ENCODE results near the gene AGBL4.
"Not testable (repeated sequence)": the region's sequence is repeated elsewhere in the genome, so short reads cannot be mapped to it uniquely, and the experiment has no call there.

The AGBL4 gene

GRCh38 chr1:49318218-49318617, 705.5 kb downstream of the AGBL4 start:
- Histone ChIP-seq H3K4me2 (ENCODE audit: insufficient read depth, low read length) (no peak overlapping the region), H3K4me1 (ENCODE audit: insufficient read depth, low read length) (no peaks in the 10 kb centered on the region), H3K27ac (ENCODE audit: low read length) (no peak overlapping the region), H3K27me3 (ENCODE audit: insufficient read depth, low read length, poor library complexity) (no peaks in the 10 kb centered on the region), H4K20me1 (ENCODE audit: insufficient read depth, low read length) (no peaks in the 10 kb centered on the region), H3K9me3 (ENCODE audit: insufficient read depth, low read length, severe bottlenecking) (no peaks in the 10 kb centered on the region), H3K4me3 (ENCODE audit: low read depth in 1 of 2, low read length in 2 of 2) (no peak overlapping the region), H3K9ac (ENCODE audit: low read depth, low read length) (no peak overlapping the region), H3K79me2 (ENCODE audit: insufficient read depth, low read length) (no peaks in the 10 kb centered on the region), H2AFZ (ENCODE audit: low read depth, low read length) (no peak overlapping the region), H3K36me3 (ENCODE audit: insufficient read depth, low read length) (no peaks in the 10 kb centered on the region)
- no peak for DNase-seq
- ATAC-seq (ENCODE audit: insufficient read depth, low read depth), result no peak
- TF ChIP-seq EZH2 (IDR thresholded peaks at IDR 0.05; ENCODE audit: borderline replicate concordance, low read depth, low read length, severe bottlenecking) (no peak), CTCF (IDR thresholded peaks at IDR 0.05; ENCODE audit: borderline replicate concordance, extremely low read depth, low read length, poor library complexity, severe bottlenecking) (no peak)

GRCh38 chr1:49307457-49307856, 716.3 kb downstream of the AGBL4 start:
- Histone ChIP-seq H3K79me2 (ENCODE audit: insufficient read depth, low read length) (no peaks in the 10 kb centered on the region), H3K4me2 (ENCODE audit: insufficient read depth, low read length) (no peak overlapping the region), H3K9ac (ENCODE audit: low read depth, low read length) (no peak overlapping the region), H3K4me1 (ENCODE audit: insufficient read depth, low read length) (no peaks in the 10 kb centered on the region), H3K4me3 (ENCODE audit: low read depth in 1 of 2, low read length in 2 of 2) (no peak overlapping the region), H3K9me3 (ENCODE audit: insufficient read depth, low read length, severe bottlenecking) (no peaks in the 10 kb centered on the region), H3K27me3 (ENCODE audit: insufficient read depth, low read length, poor library complexity) (no peaks in the 10 kb centered on the region), H3K27ac (ENCODE audit: low read length) (no peak overlapping the region), H2AFZ (ENCODE audit: low read depth, low read length) (no peak overlapping the region), H4K20me1 (ENCODE audit: insufficient read depth, low read length) (no peaks in the 10 kb centered on the region), H3K36me3 (ENCODE audit: insufficient read depth, low read length) (no peaks in the 10 kb centered on the region)
- no peak for ATAC-seq (ENCODE audit: insufficient read depth, low read depth)
- no peak for DNase-seq
- TF ChIP-seq EZH2 (IDR thresholded peaks at IDR 0.05; ENCODE audit: borderline replicate concordance, low read depth, low read length, severe bottlenecking), result no peak
- no peak for TF ChIP-seq CTCF (IDR thresholded peaks at IDR 0.05; ENCODE audit: borderline replicate concordance, extremely low read depth, low read length, poor library complexity, severe bottlenecking)

GRCh38 chr1:49306507-49307070, 717.2 kb downstream of the AGBL4 start:
- Histone ChIP-seq H3K4me3 (ENCODE audit: low read depth in 1 of 2, low read length in 2 of 2) (no peak overlapping the region), H3K4me2 (ENCODE audit: insufficient read depth, low read length) (no peak overlapping the region), H4K20me1 (ENCODE audit: insufficient read depth, low read length) (no peaks in the 10 kb centered on the region), H3K9me3 (ENCODE audit: insufficient read depth, low read length, severe bottlenecking) (no peaks in the 10 kb centered on the region), H3K4me1 (ENCODE audit: insufficient read depth, low read length) (no peaks in the 10 kb centered on the region), H3K36me3 (ENCODE audit: insufficient read depth, low read length) (no peaks in the 10 kb centered on the region), H3K9ac (ENCODE audit: low read depth, low read length) (no peak overlapping the region), H3K27ac (ENCODE audit: low read length) (no peak overlapping the region), H3K27me3 (ENCODE audit: insufficient read depth, low read length, poor library complexity) (no peaks in the 10 kb centered on the region), H3K79me2 (ENCODE audit: insufficient read depth, low read length) (no peaks in the 10 kb centered on the region), H2AFZ (ENCODE audit: low read depth, low read length) (no peak overlapping the region)
- TF ChIP-seq EZH2 (IDR thresholded peaks at IDR 0.05; ENCODE audit: borderline replicate concordance, low read depth, low read length, severe bottlenecking) (no peak), CTCF (IDR thresholded peaks at IDR 0.05; ENCODE audit: borderline replicate concordance, extremely low read depth, low read length, poor library complexity, severe bottlenecking) (no peak)
- DNase-seq (no peak), ATAC-seq (ENCODE audit: insufficient read depth, low read depth) (no peak)

GRCh38 chr1:49302400-49302799, 721.4 kb downstream of the AGBL4 start:
- H3K4me1 ChIP-seq (ENCODE audit: insufficient read depth, low read length); H4K20me1 ChIP-seq (ENCODE audit: insufficient read depth, low read length); H3K9ac ChIP-seq (ENCODE audit: low read depth, low read length); DNase-seq; H3K79me2 ChIP-seq (ENCODE audit: insufficient read depth, low read length); H3K27me3 ChIP-seq (ENCODE audit: insufficient read depth, low read length, poor library complexity); H2AFZ ChIP-seq (ENCODE audit: low read depth, low read length); H3K4me3 ChIP-seq (ENCODE audit: low read depth in 1 of 2, low read length in 2 of 2); H3K27ac ChIP-seq (ENCODE audit: low read length); H3K9me3 ChIP-seq (ENCODE audit: insufficient read depth, low read length, severe bottlenecking); H3K36me3 ChIP-seq (ENCODE audit: insufficient read depth, low read length); ATAC-seq (ENCODE audit: insufficient read depth, low read depth); H3K4me2 ChIP-seq (ENCODE audit: insufficient read depth, low read length): not testable (repeated sequence)
